ENCODE results near the gene SNCAIP. TPM values are rescaled to one million over a fixed set of nuclear protein-coding genes. Genes with fewer than 3 reads are reported as not detected.

SNCAIP gene
- total RNA-seq, 1 donor from 2014 or later, result 6.7 TPM

DNA sequence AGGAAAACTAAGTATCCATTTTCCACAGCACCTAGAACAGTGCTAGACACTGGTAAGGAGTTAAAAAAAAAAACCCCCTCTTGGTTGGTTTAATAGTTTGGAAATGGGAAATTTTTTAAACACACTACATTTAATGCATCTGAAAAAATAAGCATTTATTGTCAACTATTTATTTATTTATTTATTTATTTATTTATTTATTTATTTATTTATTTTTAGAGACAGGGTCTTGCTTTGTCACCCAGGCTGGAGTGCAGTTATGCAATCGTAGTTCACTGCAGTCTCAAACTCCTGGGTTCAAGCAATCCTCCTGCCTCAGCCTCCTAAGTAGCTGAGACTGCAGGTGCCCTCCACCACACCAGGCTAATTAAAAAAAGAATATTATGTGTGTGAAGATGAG, 51.6 kb downstream of the SNCAIP start:
- no peaks in the 10 kb centered on the region for H3K36me3 Mint-ChIP-seq (ENCODE audit: unreplicated experiment)

DNA sequence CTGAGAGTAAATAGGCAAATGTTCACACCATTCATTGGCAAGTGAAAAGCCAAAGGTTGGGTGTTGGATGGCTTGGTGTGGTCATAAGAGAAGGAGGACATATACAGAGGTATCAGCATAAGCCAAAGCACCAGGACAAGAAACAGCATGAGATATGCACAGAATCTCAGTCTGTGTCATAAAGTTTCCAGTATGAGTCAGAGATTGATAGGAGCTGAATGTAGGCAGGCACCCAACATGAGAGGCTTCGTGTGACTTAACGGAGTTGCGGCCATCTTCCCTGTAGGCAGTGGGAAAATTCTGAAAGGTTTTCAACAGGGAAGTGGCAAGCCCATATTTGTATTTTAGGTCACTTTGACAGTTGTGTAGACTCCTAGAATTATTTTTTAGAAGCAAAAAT, 54.5 kb downstream of the SNCAIP start:
- Mint-ChIP-seq H3K27me3 (ENCODE audit: unreplicated experiment) (no peaks in the 10 kb centered on the region), H3K4me1 (ENCODE audit: low read depth, unreplicated experiment) (peaks cover 7% of the 10 kb centered on the region), H3K4me3 (ENCODE audit: unreplicated experiment) (no peak overlapping the region), H3K27ac (ENCODE audit: unreplicated experiment) (no peak overlapping the region), H3K36me3 (ENCODE audit: unreplicated experiment) (no peaks in the 10 kb centered on the region), H3K9me3 (ENCODE audit: unreplicated experiment) (peaks cover 2% of the 10 kb centered on the region)
- TF ChIP-seq, protein P1, sequence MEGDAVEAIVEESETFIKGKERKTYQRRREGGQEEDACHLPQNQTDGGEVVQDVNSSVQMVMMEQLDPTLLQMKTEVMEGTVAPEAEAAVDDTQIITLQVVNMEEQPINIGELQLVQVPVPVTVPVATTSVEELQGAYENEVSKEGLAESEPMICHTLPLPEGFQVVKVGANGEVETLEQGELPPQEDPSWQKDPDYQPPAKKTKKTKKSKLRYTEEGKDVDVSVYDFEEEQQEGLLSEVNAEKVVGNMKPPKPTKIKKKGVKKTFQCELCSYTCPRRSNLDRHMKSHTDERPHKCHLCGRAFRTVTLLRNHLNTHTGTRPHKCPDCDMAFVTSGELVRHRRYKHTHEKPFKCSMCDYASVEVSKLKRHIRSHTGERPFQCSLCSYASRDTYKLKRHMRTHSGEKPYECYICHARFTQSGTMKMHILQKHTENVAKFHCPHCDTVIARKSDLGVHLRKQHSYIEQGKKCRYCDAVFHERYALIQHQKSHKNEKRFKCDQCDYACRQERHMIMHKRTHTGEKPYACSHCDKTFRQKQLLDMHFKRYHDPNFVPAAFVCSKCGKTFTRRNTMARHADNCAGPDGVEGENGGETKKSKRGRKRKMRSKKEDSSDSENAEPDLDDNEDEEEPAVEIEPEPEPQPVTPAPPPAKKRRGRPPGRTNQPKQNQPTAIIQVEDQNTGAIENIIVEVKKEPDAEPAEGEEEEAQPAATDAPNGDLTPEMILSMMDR (IDR thresholded peaks at IDR 0.05; ENCODE audit: partially characterized antibody, unreplicated experiment), result no peak
- no peak for DNase-seq

More for the DNA sequence above, 51.6 kb downstream of the SNCAIP start:
- Mint-ChIP-seq H3K27ac (ENCODE audit: unreplicated experiment) (no peak overlapping the region), H3K9me3 (ENCODE audit: unreplicated experiment) (no peaks in the 10 kb centered on the region), H3K4me1 (ENCODE audit: low read depth, unreplicated experiment) (no peaks in the 10 kb centered on the region), H3K27me3 (ENCODE audit: unreplicated experiment) (no peaks in the 10 kb centered on the region), H3K4me3 (ENCODE audit: unreplicated experiment) (no peak overlapping the region)
- no peak for DNase-seq
- TF ChIP-seq, protein P1 (IDR thresholded peaks at IDR 0.05; ENCODE audit: partially characterized antibody, unreplicated experiment), result no peak

DNA sequence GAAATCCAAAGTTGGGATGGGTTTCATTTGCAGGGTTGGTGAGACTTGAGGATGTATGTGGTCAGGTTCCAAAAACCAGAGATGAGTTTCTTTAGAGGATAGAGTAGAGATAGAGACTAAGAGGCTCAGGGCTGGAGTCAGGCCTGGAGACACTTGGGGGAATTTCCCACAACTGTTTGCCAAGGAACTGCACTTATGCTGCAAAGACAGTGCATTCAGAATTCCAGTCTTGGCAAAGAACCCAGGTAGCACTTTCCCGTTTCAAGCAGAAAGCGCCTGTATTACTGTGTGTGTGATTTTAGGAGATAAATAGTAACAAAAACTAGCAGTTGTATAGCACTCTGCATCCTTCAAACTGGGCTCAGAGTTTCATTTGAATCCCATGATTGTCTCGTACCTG, 55.4 kb downstream of the SNCAIP start:
- Mint-ChIP-seq H3K4me3 (ENCODE audit: unreplicated experiment) (no peak overlapping the region), H3K36me3 (ENCODE audit: unreplicated experiment) (no peaks in the 10 kb centered on the region), H3K4me1 (ENCODE audit: low read depth, unreplicated experiment) (peaks cover 7% of the 10 kb centered on the region), H3K27ac (ENCODE audit: unreplicated experiment) (no peak overlapping the region), H3K9me3 (ENCODE audit: unreplicated experiment) (peaks cover 2% of the 10 kb centered on the region), H3K27me3 (ENCODE audit: unreplicated experiment) (no peaks in the 10 kb centered on the region)
- DNase-seq, result no peak
- TF ChIP-seq, protein P1 (IDR thresholded peaks at IDR 0.05; ENCODE audit: partially characterized antibody, unreplicated experiment), result no peak

DNA sequence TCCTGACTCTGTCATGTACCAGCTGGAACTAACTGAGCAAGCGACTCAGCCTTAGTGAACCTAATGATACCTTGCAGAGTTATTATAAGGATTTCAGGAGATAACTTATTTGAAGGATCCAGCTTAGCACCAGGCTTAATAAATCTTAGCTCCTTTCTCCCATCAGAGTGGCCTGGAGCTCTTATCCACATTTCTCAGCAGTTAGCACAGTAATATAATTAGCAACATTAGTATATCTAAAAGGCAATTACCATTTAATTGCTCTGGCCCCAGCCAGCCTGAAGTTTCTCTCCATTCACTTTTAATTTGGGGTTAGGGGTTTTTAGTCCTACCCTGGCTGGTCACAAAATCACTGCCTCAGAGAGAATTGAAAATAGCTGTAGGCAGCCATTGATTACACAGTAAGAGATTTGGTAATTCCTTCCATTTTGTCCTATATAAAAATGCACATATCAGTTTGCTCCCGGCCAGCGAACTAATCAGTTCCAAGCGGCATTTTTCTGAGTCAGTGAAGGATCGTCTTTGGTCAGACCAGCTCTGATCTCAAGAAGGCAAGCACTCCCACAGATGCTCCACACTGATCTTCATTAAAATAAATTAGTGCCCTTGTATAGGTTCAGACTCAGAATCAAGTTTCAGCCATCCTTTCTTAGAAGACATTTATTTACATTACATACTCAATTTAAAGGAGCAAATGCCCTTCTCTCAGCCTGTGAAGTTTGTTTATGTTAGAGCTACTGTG, 56.6 kb downstream of the SNCAIP start:
- H3K4me3 Mint-ChIP-seq (ENCODE audit: unreplicated experiment), result no peak overlapping the region
- peaks cover 2% of the 10 kb centered on the region for H3K9me3 Mint-ChIP-seq (ENCODE audit: unreplicated experiment)
- TF ChIP-seq, protein P1 (IDR thresholded peaks at IDR 0.05; ENCODE audit: partially characterized antibody, unreplicated experiment), result no peak
- peaks cover 7% of the 10 kb centered on the region for H3K4me1 Mint-ChIP-seq (ENCODE audit: low read depth, unreplicated experiment)
- no peaks in the 10 kb centered on the region for H3K27me3 Mint-ChIP-seq (ENCODE audit: unreplicated experiment)
- no peaks in the 10 kb centered on the region for H3K36me3 Mint-ChIP-seq (ENCODE audit: unreplicated experiment)
- H3K27ac Mint-ChIP-seq (ENCODE audit: unreplicated experiment), result no peak overlapping the region
- DNase-seq, result no peak

DNA sequence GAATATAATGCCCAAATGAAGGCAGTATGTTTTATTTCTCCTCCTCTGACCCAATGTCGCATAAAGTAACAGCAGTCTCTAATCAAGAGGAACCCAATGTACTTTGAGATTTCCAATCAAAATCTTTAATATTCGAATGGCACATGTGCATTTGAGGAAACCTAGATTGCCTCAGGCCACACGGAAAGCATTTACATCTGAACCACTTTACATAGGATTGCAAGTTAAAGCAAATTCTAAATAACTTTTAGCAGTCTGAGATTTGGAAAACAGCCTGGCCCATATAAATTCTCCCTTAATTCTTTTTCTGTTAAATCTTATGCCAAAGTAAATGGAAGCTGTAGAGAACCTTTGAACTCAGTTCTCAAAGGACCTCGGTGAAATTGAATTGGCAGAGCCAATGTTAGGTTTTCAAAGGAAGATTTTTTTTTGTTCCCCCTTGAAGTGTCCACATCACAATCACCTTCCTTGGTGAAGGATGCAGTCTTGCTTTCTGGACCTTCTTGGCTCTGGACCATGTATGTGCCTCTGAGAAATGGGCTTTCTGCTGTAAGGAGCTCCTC, 57.3 kb downstream of the SNCAIP start:
- Mint-ChIP-seq H3K27me3 (ENCODE audit: unreplicated experiment) (no peaks in the 10 kb centered on the region), H3K27ac (ENCODE audit: unreplicated experiment) (no peak overlapping the region), H3K4me1 (ENCODE audit: low read depth, unreplicated experiment) (peaks cover 7% of the 10 kb centered on the region), H3K9me3 (ENCODE audit: unreplicated experiment) (peaks cover 2% of the 10 kb centered on the region), H3K4me3 (ENCODE audit: unreplicated experiment) (no peak overlapping the region), H3K36me3 (ENCODE audit: unreplicated experiment) (no peaks in the 10 kb centered on the region)
- no peak for DNase-seq
- TF ChIP-seq, protein P1 (IDR thresholded peaks at IDR 0.05; ENCODE audit: partially characterized antibody, unreplicated experiment), result no peak

All from glutamatergic neuron (in vitro differentiated cells).